ENCODE results near the gene PPM1E. TPM values are rescaled to one million over a fixed set of nuclear protein-coding genes. Genes with fewer than 3 reads are reported as not detected.

PPM1E gene
- total and polyA plus RNA-seq, 11 donors, result 0.20 to 4.0 (median 0.50) TPM

DNA sequence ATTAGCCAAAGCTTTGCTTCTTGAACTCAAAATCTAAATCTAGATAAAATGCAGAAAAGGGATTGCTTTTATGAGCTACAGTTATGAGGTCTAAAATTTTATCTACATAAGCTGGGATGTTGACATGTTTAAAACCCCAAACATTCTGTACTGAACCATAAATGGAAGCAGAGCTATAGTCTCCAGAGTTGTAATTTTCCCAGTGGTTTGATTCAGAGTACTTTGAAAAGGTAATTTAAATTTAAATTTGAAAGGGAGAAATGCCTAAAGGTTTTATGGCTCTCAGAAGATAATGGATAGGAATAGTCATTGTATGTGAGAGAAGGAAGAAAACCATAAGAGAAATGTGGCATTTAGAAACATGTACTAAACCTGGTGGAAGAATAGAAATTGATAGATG, 163.2 kb downstream of the PPM1E start:
- intact Hi-C loops (cut with DNase I), result no loop called here
- no peak for ATAC-seq

DNA sequence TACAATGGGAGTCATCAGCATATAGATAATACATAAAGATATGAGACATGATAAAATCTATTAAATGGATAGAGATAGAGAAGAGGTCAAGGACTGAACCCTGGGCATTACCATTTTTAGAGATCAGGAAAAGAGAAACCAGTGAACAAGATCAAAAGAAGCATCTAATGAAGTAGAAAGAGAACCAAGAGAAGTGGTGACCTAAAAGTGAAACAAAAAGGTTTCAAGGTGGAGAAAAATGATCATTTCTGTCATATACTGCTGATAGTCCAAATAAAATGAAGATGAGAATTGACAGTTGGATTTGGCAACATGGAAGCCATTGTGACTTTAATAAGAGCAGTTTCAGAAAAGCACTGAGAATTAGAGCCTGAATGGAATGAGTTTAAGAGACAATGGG, 165.1 kb downstream of the PPM1E start:
- peaks cover 0 to 7% (median 0%) of the 10 kb centered on the region in 9 donors for H3K27me3 ChIP-seq
- no peaks in the 10 kb centered on the region for H3K4me1 ChIP-seq
- ATAC-seq (no peak), DNase-seq (no peak)
- TF ChIP-seq, protein P1, sequence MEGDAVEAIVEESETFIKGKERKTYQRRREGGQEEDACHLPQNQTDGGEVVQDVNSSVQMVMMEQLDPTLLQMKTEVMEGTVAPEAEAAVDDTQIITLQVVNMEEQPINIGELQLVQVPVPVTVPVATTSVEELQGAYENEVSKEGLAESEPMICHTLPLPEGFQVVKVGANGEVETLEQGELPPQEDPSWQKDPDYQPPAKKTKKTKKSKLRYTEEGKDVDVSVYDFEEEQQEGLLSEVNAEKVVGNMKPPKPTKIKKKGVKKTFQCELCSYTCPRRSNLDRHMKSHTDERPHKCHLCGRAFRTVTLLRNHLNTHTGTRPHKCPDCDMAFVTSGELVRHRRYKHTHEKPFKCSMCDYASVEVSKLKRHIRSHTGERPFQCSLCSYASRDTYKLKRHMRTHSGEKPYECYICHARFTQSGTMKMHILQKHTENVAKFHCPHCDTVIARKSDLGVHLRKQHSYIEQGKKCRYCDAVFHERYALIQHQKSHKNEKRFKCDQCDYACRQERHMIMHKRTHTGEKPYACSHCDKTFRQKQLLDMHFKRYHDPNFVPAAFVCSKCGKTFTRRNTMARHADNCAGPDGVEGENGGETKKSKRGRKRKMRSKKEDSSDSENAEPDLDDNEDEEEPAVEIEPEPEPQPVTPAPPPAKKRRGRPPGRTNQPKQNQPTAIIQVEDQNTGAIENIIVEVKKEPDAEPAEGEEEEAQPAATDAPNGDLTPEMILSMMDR (IDR thresholded peaks at IDR 0.05), result no peak
- no peak for TF ChIP-seq POLR2A (IDR thresholded peaks at IDR 0.05)
- H3K27ac ChIP-seq, result no peak overlapping the region
- H3K4me3 ChIP-seq, result no peak overlapping the region
- no peaks in the 10 kb centered on the region for H3K9me3 ChIP-seq
- intact Hi-C loops (cut with DNase I), result no loop called here
- H3K36me3 ChIP-seq, result no peaks in the 10 kb centered on the region

More for the DNA sequence above, 163.2 kb downstream of the PPM1E start:
- no peaks in the 10 kb centered on the region for H3K36me3 ChIP-seq
- TF ChIP-seq, protein P1 (IDR thresholded peaks at IDR 0.05), result no peak
- TF ChIP-seq POLR2A (IDR thresholded peaks at IDR 0.05), result no peak
- no peak for DNase-seq
- peaks cover 0 to 7% (median 0%) of the 10 kb centered on the region in 9 donors for H3K27me3 ChIP-seq
- H3K4me3 ChIP-seq, result no peak overlapping the region
- no peak overlapping the region for H3K27ac ChIP-seq
- no peaks in the 10 kb centered on the region for H3K9me3 ChIP-seq
- no peaks in the 10 kb centered on the region for H3K4me1 ChIP-seq

- no peak overlapping the region for H3K4me3 ChIP-seq
Measured at GRCh38 chr17:58932956-58933355, 177.3 kb downstream of the PPM1E start.

DNA sequence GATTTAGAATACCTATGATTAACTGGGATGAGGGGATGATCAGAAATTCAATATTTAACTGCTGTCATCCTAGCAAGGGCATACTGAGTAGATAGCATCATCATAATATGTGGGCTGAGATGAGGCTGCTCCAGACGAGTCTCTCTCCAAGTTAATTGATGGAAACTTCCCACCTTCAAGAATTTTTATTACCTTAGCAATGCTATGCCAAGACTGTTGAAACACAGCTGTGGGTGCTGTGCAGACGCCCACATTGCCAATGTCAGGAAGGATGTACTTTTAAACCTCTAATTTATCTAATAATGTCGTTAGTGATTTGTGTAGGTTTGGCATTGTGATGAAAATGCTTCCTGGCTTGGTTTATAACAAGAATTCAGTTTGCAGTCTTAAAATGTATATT, 180.6 kb downstream of the PPM1E start:
- TF ChIP-seq POLR2A (IDR thresholded peaks at IDR 0.05), result no peak
- TF ChIP-seq, protein P1 (IDR thresholded peaks at IDR 0.05), result no peak
- H3K4me3 ChIP-seq, result no peak overlapping the region
- intact Hi-C loops (cut with DNase I), result no loop called here
- no peaks in the 10 kb centered on the region for H3K9me3 ChIP-seq
- no peaks in the 10 kb centered on the region for H3K4me1 ChIP-seq
- DNase-seq, result no peak
- H3K36me3 ChIP-seq, result no peaks in the 10 kb centered on the region
- no peaks in the 10 kb centered on the region for H3K27me3 ChIP-seq
- no peak for ATAC-seq
- 44 to 58% (median 50%) methylated on average over 3 of the region's 3 CpGs for WGBS, 4 donors
- no peak overlapping the region for H3K27ac ChIP-seq

More at GRCh38 chr17:58932956-58933355, 177.3 kb downstream of the PPM1E start:
- no peaks in the 10 kb centered on the region for H3K36me3 ChIP-seq
- H3K4me1 ChIP-seq, result no peaks in the 10 kb centered on the region
- H3K27ac ChIP-seq, result no peak overlapping the region
- DNase-seq (no peak), ATAC-seq (no peak)
- intact Hi-C loops (cut with DNase I), result no loop called here
- TF ChIP-seq, protein P1 (IDR thresholded peaks at IDR 0.05), result no peak
- no peak for TF ChIP-seq POLR2A (IDR thresholded peaks at IDR 0.05)
- WGBS, 4 donors, result 81 to 83% (median 82%) methylated on average over 3 of the region's 3 CpGs
- no peaks in the 10 kb centered on the region for H3K27me3 ChIP-seq
- H3K9me3 ChIP-seq, result no peaks in the 10 kb centered on the region

Measured in heart left ventricle (tissue), 16 donors.